ENCODE data around the gene GALK2. TPM values are rescaled to one million over a fixed set of nuclear protein-coding genes. Genes with fewer than 3 reads are reported as not detected.

Gene GALK2
- total and polyA plus RNA-seq, 2 of the 4 experiments (the other 2 are of a cell fraction): 27.0 to 63.6 TPM

DNA sequence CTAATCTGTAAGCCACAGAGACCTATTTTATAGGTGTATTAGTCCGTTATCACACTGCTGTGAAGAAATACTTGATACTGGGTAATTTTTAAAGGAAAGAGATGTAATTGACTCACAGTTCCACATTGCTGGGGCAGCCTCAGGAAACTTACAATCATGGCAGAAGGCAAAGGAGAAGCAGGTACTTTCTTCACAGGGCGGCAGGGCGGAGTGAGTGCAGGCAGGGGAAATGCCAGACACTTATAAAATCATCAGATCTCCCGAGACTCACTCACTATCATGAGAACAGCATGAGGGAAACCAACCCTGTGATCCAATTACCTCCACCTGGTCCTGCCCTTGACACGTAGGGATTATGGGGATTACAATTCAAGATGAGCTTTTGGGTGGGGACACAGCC lies 108.7 kb downstream of the GALK2 start:
- POLR2A ChIA-PET (ENCODE audit: unreplicated experiment): no interaction called here
- Histone ChIP-seq H3K18ac (ENCODE audit: low read depth, low read length) (peak overlapping the region; percentile 41; the same call in 1 of the 2 replicates), H3K9ac (ENCODE audit: low read depth, low read length) (no peak overlapping the region), H3K36me3 (ENCODE audit: control insufficient read depth, insufficient read depth, low read length) (peaks cover 5% of the 10 kb centered on the region), H3K4me1 (ENCODE audit: control insufficient read depth, insufficient read depth, low read length) (peaks cover 14% of the 10 kb centered on the region), H3K27me3 (ENCODE audit: control insufficient read depth, insufficient read depth, low read length) (no peaks in the 10 kb centered on the region), H2AK9ac (replicated peaks; ENCODE audit: low read depth, low read length, poor library complexity) (no peak overlapping the region), H2AK5ac (ENCODE audit: low read depth, low read length) (peak overlapping the region; percentile 8; the same call in 1 of the 2 replicates), H2AFZ (replicated peaks; ENCODE audit: low read length, poor library complexity) (no peak overlapping the region), H4K20me1 (ENCODE audit: insufficient read depth, low read length) (no peaks in the 10 kb centered on the region), H3K9me3 (ENCODE audit: control insufficient read depth, insufficient read depth, low read length) (no peaks in the 10 kb centered on the region), H4K8ac (ENCODE audit: low read depth in 2 of 2, low read length in 2 of 2) (0 out of 4 replicates have a peak overlapping the region, but pooled peaks of 1 of the 2 experiments have one; percentile 6), H2BK120ac (ENCODE audit: low read depth, low read length) (no peak overlapping the region), H3K4me3 (ENCODE audit: insufficient read depth, low read depth, low read length) (no peak overlapping the region), H2BK15ac (ENCODE audit: low read depth, low read length) (no peak overlapping the region), H3K9me1 (ENCODE audit: insufficient read depth, low read length) (no peaks in the 10 kb centered on the region; the same call in 1 of the 2 replicates), H2BK5ac (ENCODE audit: low read depth, low read length, poor library complexity, severe bottlenecking) (no peak overlapping the region), H3K27ac (ENCODE audit: insufficient read depth, low read length) (no peak overlapping the region), H2BK20ac (ENCODE audit: low read depth, low read length) (no peak overlapping the region), H4K5ac (ENCODE audit: low read depth, low read length) (no peak overlapping the region), H3K56ac (ENCODE audit: extremely low read depth, insufficient read depth, low read length) (no peak overlapping the region), H3K79me1 (ENCODE audit: low read depth in 1 of 2, low read length in 2 of 2) (peaks cover 0 to 4% of the 10 kb centered on the region in 2 experiments; a peak in 1 of 4 replicates), H4K91ac (ENCODE audit: insufficient read depth, low read depth, low read length) (no peak overlapping the region), H3K23ac (ENCODE audit: low read depth, low read length) (no peak overlapping the region), H3K4ac (ENCODE audit: low read depth, low read length) (no peak overlapping the region; the same call in 1 of the 2 replicates), H3K4me2 (ENCODE audit: low read depth, low read length) (no peak overlapping the region), H3K14ac (replicated peaks; ENCODE audit: low read depth, low read length) (0 out of 2 replicates have a peak overlapping the region, but pooled peaks have one; percentile 4)
- BruUV-seq (replicated peaks): no TSS peak
- in situ Hi-C loops (cut with MboI; ENCODE audit: low sequenced_read_pairs): no loop called here
- CTCF ChIA-PET: no interaction called here
- DNase-seq (no peak), ATAC-seq (ENCODE audit: low read depth) (no peak)
- TF ChIP-seq MAZ (IDR thresholded peaks at IDR 0.05; ENCODE audit: borderline replicate concordance, low read depth, low read length): no peak
- TF ChIP-seq CTCF (conservative IDR thresholded peaks at IDR 0.05; ENCODE audit: low read depth, low read length): no peak
- TF ChIP-seq ELK1 (IDR thresholded peaks at IDR 0.05; ENCODE audit: borderline replicate concordance, low read depth, low read length): no peak
- no peak for TF ChIP-seq CEBPB (IDR thresholded peaks at IDR 0.05; ENCODE audit: low read depth, low read length)
- no peak for TF ChIP-seq SMC3 (IDR thresholded peaks at IDR 0.05; ENCODE audit: low read depth, low read length)
- TF ChIP-seq CHD1 (IDR thresholded peaks at IDR 0.05; ENCODE audit: low read depth, low read length): no peak
- no peak for TF ChIP-seq RCOR1 (IDR thresholded peaks at IDR 0.05; ENCODE audit: insufficient replicate concordance, low read length)
- TF ChIP-seq BHLHE40 (IDR thresholded peaks at IDR 0.05; ENCODE audit: low read depth, low read length): no peak
- no peak for TF ChIP-seq NFE2L2 (IDR thresholded peaks at IDR 0.05; ENCODE audit: low read depth, low read length)
- TF ChIP-seq, protein P1, sequence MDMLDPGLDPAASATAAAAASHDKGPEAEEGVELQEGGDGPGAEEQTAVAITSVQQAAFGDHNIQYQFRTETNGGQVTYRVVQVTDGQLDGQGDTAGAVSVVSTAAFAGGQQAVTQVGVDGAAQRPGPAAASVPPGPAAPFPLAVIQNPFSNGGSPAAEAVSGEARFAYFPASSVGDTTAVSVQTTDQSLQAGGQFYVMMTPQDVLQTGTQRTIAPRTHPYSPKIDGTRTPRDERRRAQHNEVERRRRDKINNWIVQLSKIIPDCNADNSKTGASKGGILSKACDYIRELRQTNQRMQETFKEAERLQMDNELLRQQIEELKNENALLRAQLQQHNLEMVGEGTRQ (IDR thresholded peaks at IDR 0.05; ENCODE audit: low read depth, low read length): no peak
- no peak for TF ChIP-seq RFX5 (IDR thresholded peaks at IDR 0.05; ENCODE audit: low read depth, low read length)
- TF ChIP-seq MXI1 (IDR thresholded peaks at IDR 0.05; ENCODE audit: borderline replicate concordance, low read depth, low read length): no peak
- TF ChIP-seq POLR2A (IDR thresholded peaks at IDR 0.05; ENCODE audit: low read depth, low read length): no peak
- TF ChIP-seq MAFK (IDR thresholded peaks at IDR 0.05; ENCODE audit: low read depth, low read length): no peak
- TF ChIP-seq FOS (IDR thresholded peaks at IDR 0.05; ENCODE audit: low read depth, low read length): no peak
- intact Hi-C loops (cut with micrococcal nuclease): no loop called here
- WGBS, 2 experiments (ENCODE audit: extremely low coverage in 2 of 2, insufficient read length in 1 of 2): 100% methylated on average over 1 of the region's 5 CpGs; no CpG with 5 or more reads in 1 of the 2 experiments
- dilution Hi-C loops (cut with HindIII; ENCODE audit: low sequenced_read_pairs, unreplicated experiment): no loop called here
